Measurements from ENCODE around the gene STRN3. TPM values are rescaled to one million over a fixed set of nuclear protein-coding genes. Genes with fewer than 3 reads are reported as not detected.

STRN3 gene
- total and polyA plus RNA-seq, 2 of the 8 experiments (the other 6 are each of a cell fraction or from before 2014, with no cell fraction given) = 8.7 to 38.1 TPM

GRCh38 chr14:30961330-30961729, 64.8 kb downstream of the STRN3 start:
- Histone ChIP-seq H3K4me3 (ENCODE audit: extremely low read depth in 1 of 4, insufficient read depth in 2 of 4, low read depth in 3 of 4, low read length in 4 of 4) (no peak overlapping the region), H3K4me2 (ENCODE audit: insufficient read depth in 1 of 2, low read depth in 2 of 2, low read length in 2 of 2) (no peak overlapping the region), H4K91ac (replicated peaks; ENCODE audit: insufficient read length, low read length) (no peak overlapping the region), H2BK20ac (ENCODE audit: low read length) (no peak overlapping the region), H3K23ac (ENCODE audit: insufficient read length) (no peak overlapping the region), H3K27ac (ENCODE audit: low read depth, low read length) (no peak overlapping the region), H2AFZ (ENCODE audit: low read length) (no peak overlapping the region), H3K18ac (ENCODE audit: extremely low read depth, low read length) (no peak overlapping the region), H3K36me3 (ENCODE audit: control insufficient read depth in 2 of 4, insufficient read depth in 4 of 4, low read length in 3 of 4) (peaks cover 0 to 7% (median 1%) of the 10 kb centered on the region in 4 experiments; a peak in 2 of 8 replicates), H3K9me3 (ENCODE audit: insufficient read depth in 2 of 2, low read depth in 1 of 2, low read length in 1 of 2) (peaks cover 4 to 6% of the 10 kb centered on the region in 2 experiments), H2BK120ac (replicated peaks; ENCODE audit: low read depth, low read length) (no peak overlapping the region), H3K9ac (replicated peaks in 1 of 4; ENCODE audit: extremely low read depth in 1 of 4, low read depth in 3 of 4, low read length in 3 of 4) (no peak overlapping the region), H4K20me1 (replicated peaks in 1 of 2; ENCODE audit: control insufficient read depth in 1 of 2, insufficient read depth in 2 of 2, low read length in 2 of 2) (peaks cover 0 to 5% of the 10 kb centered on the region in 2 experiments), H3K79me2 (ENCODE audit: control insufficient read depth in 1 of 2, insufficient read depth in 2 of 2, low read length in 2 of 2) (peaks cover 3 to 88% of the 10 kb centered on the region in 2 experiments), H3K14ac (ENCODE audit: insufficient read length) (no peak overlapping the region), H3K4ac (replicated peaks; ENCODE audit: insufficient read length, low read depth, low read length) (no peak overlapping the region), H2AK5ac (ENCODE audit: low read depth, low read length) (no peak overlapping the region), H3K56ac (replicated peaks; ENCODE audit: insufficient read length, low read depth, low read length) (no peak overlapping the region), H3K23me2 (ENCODE audit: low read depth, low read length) (no peaks in the 10 kb centered on the region), H2BK12ac (ENCODE audit: low read depth, low read length) (no peak overlapping the region), H4K8ac (ENCODE audit: extremely low read depth, insufficient read depth, low read length) (no peak overlapping the region), H2BK5ac (ENCODE audit: low read depth, low read length) (no peak overlapping the region), H4K5ac (ENCODE audit: insufficient read length, low read depth, low read length) (no peak overlapping the region), H3K27me3 (replicated peaks in 1 of 4; ENCODE audit: control insufficient read depth in 3 of 4, extremely low read depth in 1 of 4, insufficient read depth in 3 of 4, low read length in 3 of 4) (no peaks in the 10 kb centered on the region), H3K79me1 (ENCODE audit: low read depth, low read length) (no peaks in the 10 kb centered on the region; the same call in none of the 2 replicates), H2BK15ac (ENCODE audit: low read length) (no peak overlapping the region), H3K4me1 (replicated peaks in 1 of 4; ENCODE audit: control insufficient read depth in 3 of 4, insufficient read depth in 4 of 4, low read length in 3 of 4) (0 out of 7 replicates have a peak, but pooled peaks cover 0 to 3% (median 0%) of the 10 kb centered on the region in 4 experiments)
- no peak for DNase-seq (ENCODE audit: low read depth in 1 of 2, low spot score in 2 of 2)
- CTCF ChIA-PET (ENCODE audit: partially characterized antibody) = no interaction called here
- POLR2A ChIA-PET (ENCODE audit: partially characterized antibody) = no interaction called here
- no peak for FAIRE-seq
- 92% methylated on average over 5 of the region's 5 CpGs; no CpG with 5 or more reads in 1 of the 2 experiments for WGBS, 2 experiments (ENCODE audit: extremely low coverage in 1 of 2, insufficient coverage in 1 of 2, insufficient read length in 1 of 2, insufficient replicate concordance in 2 of 2, low coverage in 1 of 2, low lambda C conversion rate in 2 of 2, missing lambda C conversion rate in 1 of 2)
- TF ChIP-seq SUZ12 (IDR thresholded peaks at IDR 0.05; ENCODE audit: low read length) (no peak), TBP (IDR thresholded peaks at IDR 0.05; ENCODE audit: low read depth, low read length) (no peak), TEAD4 (IDR thresholded peaks at IDR 0.05; ENCODE audit: low read depth, low read length) (no peak), ATF2 (IDR thresholded peaks at IDR 0.05; ENCODE audit: low read length) (no peak), RAD21 (IDR thresholded peaks at IDR 0.05 in 1 of 2, conservative IDR thresholded peaks at IDR 0.05 in 1 of 2; ENCODE audit: low read depth in 2 of 2, low read length in 2 of 2) (no peak), EP300 (IDR thresholded peaks at IDR 0.05; ENCODE audit: borderline replicate concordance in 1 of 2, low read depth in 2 of 2, low read length in 2 of 2) (no peak), POLR2AphosphoS5 (IDR thresholded peaks at IDR 0.05; ENCODE audit: low read depth, low read length) (no peak), RXRA (IDR thresholded peaks at IDR 0.05; ENCODE audit: insufficient read depth, low read depth, low read length) (no peak), SP2 (IDR thresholded peaks at IDR 0.05; ENCODE audit: low read length) (no peak), ATF3 (IDR thresholded peaks at IDR 0.05; ENCODE audit: insufficient read depth, low read depth, low read length) (no peak)

All from H1 (cell line).